ENCODE data around the gene RALY. TPM values are rescaled to one million over a fixed set of nuclear protein-coding genes. Genes with fewer than 3 reads are reported as not detected.

The RALY gene
- total RNA-seq, 3 donors from 2014 or later: 152 to 229 (median 215) TPM

- intact Hi-C loops (cut with DNase I, micrococcal nuclease): no loop called here
- TF ChIP-seq, protein P1, sequence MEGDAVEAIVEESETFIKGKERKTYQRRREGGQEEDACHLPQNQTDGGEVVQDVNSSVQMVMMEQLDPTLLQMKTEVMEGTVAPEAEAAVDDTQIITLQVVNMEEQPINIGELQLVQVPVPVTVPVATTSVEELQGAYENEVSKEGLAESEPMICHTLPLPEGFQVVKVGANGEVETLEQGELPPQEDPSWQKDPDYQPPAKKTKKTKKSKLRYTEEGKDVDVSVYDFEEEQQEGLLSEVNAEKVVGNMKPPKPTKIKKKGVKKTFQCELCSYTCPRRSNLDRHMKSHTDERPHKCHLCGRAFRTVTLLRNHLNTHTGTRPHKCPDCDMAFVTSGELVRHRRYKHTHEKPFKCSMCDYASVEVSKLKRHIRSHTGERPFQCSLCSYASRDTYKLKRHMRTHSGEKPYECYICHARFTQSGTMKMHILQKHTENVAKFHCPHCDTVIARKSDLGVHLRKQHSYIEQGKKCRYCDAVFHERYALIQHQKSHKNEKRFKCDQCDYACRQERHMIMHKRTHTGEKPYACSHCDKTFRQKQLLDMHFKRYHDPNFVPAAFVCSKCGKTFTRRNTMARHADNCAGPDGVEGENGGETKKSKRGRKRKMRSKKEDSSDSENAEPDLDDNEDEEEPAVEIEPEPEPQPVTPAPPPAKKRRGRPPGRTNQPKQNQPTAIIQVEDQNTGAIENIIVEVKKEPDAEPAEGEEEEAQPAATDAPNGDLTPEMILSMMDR (IDR thresholded peaks at IDR 0.05): no peak
- no peaks in the 10 kb centered on the region for H3K4me1 ChIP-seq (ENCODE audit: low read depth)
- no peaks in the 10 kb centered on the region for H3K9me3 ChIP-seq
- no peak overlapping the region for H3K4me3 ChIP-seq
- DNase-seq: no peak
- ATAC-seq: no peak
- H3K36me3 ChIP-seq (ENCODE audit: low read depth): peaks cover 6% of the 10 kb centered on the region
These were observed 91.9 kb downstream of the RALY start for GRCh38 chr20:34085544-34086040.

DNA sequence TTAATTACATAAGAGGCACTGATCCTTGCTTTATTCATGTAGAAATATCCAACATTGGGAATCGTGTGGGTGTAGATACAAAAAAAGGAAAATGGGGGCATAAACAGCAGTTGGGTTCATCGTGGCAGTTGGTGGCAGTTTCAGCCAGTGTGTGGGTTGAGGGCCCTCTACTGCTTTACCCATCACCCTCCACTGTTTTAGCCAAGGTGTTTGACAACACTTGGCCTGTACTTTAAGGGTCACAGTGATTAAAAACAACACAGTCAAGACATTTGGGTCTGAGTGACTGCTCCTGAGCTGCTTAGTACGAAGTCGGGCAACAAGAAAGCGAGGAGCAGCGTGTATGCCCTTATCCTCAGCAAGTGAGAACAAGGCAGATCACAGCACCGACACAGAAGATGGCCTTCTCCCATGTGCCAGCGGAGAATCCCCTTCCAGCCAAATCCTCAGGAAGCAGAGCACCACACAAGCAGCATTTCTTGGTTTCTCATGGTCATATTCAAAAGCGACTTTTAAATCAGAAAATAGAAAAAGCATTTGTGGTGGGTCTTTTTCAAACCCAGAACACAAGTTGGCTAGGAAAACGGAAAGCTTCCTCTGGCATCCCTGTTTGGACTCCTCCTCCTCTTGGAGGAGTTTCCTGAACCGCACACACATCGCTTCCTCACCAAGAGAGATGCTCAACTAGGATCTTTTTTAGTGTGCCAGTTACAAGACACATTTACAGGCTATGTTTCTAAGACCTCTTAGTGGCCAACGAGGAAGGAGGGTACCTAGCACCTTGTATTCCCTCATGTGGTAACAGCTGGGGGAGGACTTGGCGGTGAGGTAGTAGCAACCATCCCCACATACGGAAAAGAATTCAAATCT is 94.8 kb downstream of the RALY start:
- no peak overlapping the region for H3K4me3 ChIP-seq
- no peak for ATAC-seq
- intact Hi-C loops (cut with DNase I, micrococcal nuclease): no loop called here
- no peak for DNase-seq
- H3K9me3 ChIP-seq: no peaks in the 10 kb centered on the region
- TF ChIP-seq, protein P1 (IDR thresholded peaks at IDR 0.05): no peak
- H3K36me3 ChIP-seq (ENCODE audit: low read depth): peaks cover 6% of the 10 kb centered on the region
- no peaks in the 10 kb centered on the region for H3K4me1 ChIP-seq (ENCODE audit: low read depth)

DNA sequence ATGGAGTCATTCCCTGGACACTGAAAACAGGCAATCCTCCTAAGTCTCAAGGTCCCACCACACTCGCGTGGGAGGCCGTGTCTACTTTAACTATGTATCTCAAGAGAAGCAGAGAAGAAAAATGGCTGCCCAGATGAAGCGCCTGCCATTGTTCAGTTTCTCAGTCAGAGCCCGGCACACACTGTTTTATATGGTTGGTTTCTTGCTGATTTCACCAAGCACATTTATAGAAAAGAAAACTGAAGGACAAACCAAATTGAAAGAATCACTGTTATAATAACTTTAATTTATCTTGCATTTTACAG is 95.4 kb downstream of the RALY start:
- peaks cover 6% of the 10 kb centered on the region for H3K36me3 ChIP-seq (ENCODE audit: low read depth)
- H3K9me3 ChIP-seq: no peaks in the 10 kb centered on the region
- H3K4me3 ChIP-seq: no peak overlapping the region
- no peaks in the 10 kb centered on the region for H3K4me1 ChIP-seq (ENCODE audit: low read depth)
- ATAC-seq (no peak), DNase-seq (no peak)
- TF ChIP-seq, protein P1 (IDR thresholded peaks at IDR 0.05): no peak
- intact Hi-C loops (cut with DNase I, micrococcal nuclease): no loop called here

DNA sequence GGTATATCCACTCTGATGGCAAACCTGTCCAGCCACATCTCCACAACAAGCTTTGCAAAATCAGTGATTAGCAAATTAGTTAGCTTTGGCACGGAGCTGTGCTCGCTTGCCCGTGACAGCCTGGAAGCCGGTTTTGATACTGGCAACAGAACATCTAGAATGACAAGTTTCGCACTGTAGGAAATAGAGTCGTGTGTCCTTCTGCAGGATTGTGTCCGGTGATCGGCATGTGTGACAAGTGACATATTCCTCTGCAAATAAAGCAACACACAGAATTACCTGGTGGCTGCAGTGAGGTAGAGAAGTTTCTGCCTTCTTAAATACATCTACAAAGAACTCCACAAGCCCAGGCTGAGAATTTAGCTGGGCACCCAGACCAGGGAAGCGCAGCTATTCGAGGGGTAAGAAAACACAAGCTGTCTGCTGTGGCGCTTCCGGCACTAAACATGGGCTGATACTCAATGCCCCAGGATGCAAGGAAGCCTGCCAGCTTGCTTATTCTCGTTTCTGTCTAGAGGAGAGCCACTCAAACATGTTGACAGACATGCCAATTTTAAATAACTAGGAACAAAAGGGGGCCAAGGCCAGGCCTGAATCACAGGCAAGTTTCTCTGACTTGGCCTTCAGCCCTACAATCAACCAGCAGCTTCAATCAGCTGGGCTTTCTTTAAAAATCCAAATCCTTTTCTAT is 96.1 kb downstream of the RALY start:
- no peak for DNase-seq
- Histone ChIP-seq H3K36me3 (ENCODE audit: low read depth) (peaks cover 6% of the 10 kb centered on the region), H3K4me3 (no peak overlapping the region), H3K4me1 (ENCODE audit: low read depth) (no peaks in the 10 kb centered on the region), H3K9me3 (no peaks in the 10 kb centered on the region)
- TF ChIP-seq, protein P1 (IDR thresholded peaks at IDR 0.05): no peak
- no peak for ATAC-seq
- intact Hi-C loops (cut with DNase I, micrococcal nuclease): no loop called here

GRCh38 chr20:34090645-34091044 is 96.9 kb downstream of the RALY start:
- no peak for DNase-seq

More at GRCh38 chr20:34090645-34091044, 96.9 kb downstream of the RALY start:
- intact Hi-C loops (cut with DNase I, micrococcal nuclease): no loop called here
- ATAC-seq: no peak
- Histone ChIP-seq H3K4me1 (ENCODE audit: low read depth) (no peaks in the 10 kb centered on the region), H3K4me3 (no peak overlapping the region), H3K9me3 (no peaks in the 10 kb centered on the region), H3K36me3 (ENCODE audit: low read depth) (peaks cover 6% of the 10 kb centered on the region)
- TF ChIP-seq, protein P1 (IDR thresholded peaks at IDR 0.05): no peak
